OCI-LY7 (cell line): Measurements from ENCODE around the gene IFT57. TPM values are rescaled to one million over a fixed set of nuclear protein-coding genes. Genes with fewer than 3 reads are reported as not detected.

Experiments used
- BruUV-seq: library from RNA; stranded (reverse); fragments of 400-500 nt; replicated peaks from 2 replicates; lab custom pipeline; 2021; lab: Mats Ljungman, UMichigan
- CTCF ChIA-PET: fragments of 300-600 bp; sonication (Branson Sonifier 250); formaldehyde crosslinking; loops from one replicate; lab custom pipeline; 2022; ENCODE audit warnings: antibody characterized with exemption; ENCODE audit not compliant: unreplicated experiment; lab: Charles Lee
- POLR2A ChIA-PET: fragments of 300-600 bp; sonication (Branson Sonifier 250); formaldehyde crosslinking; loops from one replicate; lab custom pipeline; 2022; ENCODE audit warnings: antibody characterized with exemption; lab: Charles Lee
- DNase-seq: peaks from one replicate; pipeline ENCODE4 v3.0.0-alpha.2; 2015; ENCODE audit warnings: low spot score
- H2AFZ ChIP-seq: fragments of 200-600 bp; sonication (generic), shearing (Covaris generic); 2 replicates; pipeline ENCODE4 v1.6.1; 2014; ENCODE audit warnings: mild to moderate bottlenecking, antibody characterized with exemption, low read length, moderate library complexity
- H3K27ac ChIP-seq: fragments of 200-600 bp; sonication (generic); 2 replicates; pipeline ENCODE4 v1.5.1; 2014; ENCODE audit warnings: mixed run types, low read depth, mild to moderate bottlenecking, moderate library complexity, low read length, inconsistent platforms; ENCODE audit not compliant: poor library complexity, severe bottlenecking
- H3K36me3 ChIP-seq: fragments of 200-600 bp; sonication (generic); 2 replicates; pipeline ENCODE4 v1.6.1; 2014; ENCODE audit warnings: mild to moderate bottlenecking, antibody characterized with exemption, low read length, moderate library complexity, mixed read lengths; ENCODE audit not compliant: insufficient read depth
- H3K4me1 ChIP-seq: fragments of 200-600 bp; sonication (generic); 2 replicates; pipeline ENCODE4 v1.5.1; 2014; ENCODE audit warnings: mild to moderate bottlenecking, low read length; ENCODE audit not compliant: insufficient read depth, poor library complexity, severe bottlenecking
- H3K4me2 ChIP-seq: fragments of 200-600 bp; sonication (generic); 2 replicates; pipeline ENCODE4 v1.6.1; 2014; ENCODE audit warnings: mild to moderate bottlenecking, low read length
- H3K4me3 ChIP-seq: fragments of 200-600 bp; sonication (generic); 2 replicates; pipeline ENCODE4 v1.5.1; 2014; ENCODE audit warnings: mild to moderate bottlenecking, low read depth, low read length; ENCODE audit not compliant: poor library complexity, severe bottlenecking
- H3K79me2 ChIP-seq: fragments of 200-600 bp; sonication (generic); 2 replicates; pipeline ENCODE4 v1.6.1; 2016; ENCODE audit warnings: low read depth, mild to moderate bottlenecking, low read length, moderate library complexity, mixed read lengths; ENCODE audit not compliant: insufficient read depth
- H3K9me2 ChIP-seq: fragments of 200-600 bp; sonication (generic); 2 replicates; pipeline ENCODE4 v1.6.1; 2016; ENCODE audit warnings: mild to moderate bottlenecking, low read length, mixed read lengths; ENCODE audit not compliant: insufficient read depth
- H3K9me3 ChIP-seq: fragments of 200-600 bp; sonication (generic); 2 replicates; pipeline ENCODE4 v1.6.1; 2014; ENCODE audit warnings: mild to moderate bottlenecking, mixed run types, low read length, mixed read lengths
- H4K20me1 ChIP-seq: fragments of 200-600 bp; sonication (generic); 2 replicates; pipeline ENCODE4 v1.6.1; 2014; ENCODE audit warnings: mild to moderate bottlenecking, antibody characterized with exemption, low read length, moderate library complexity, mixed read lengths; ENCODE audit not compliant: insufficient read depth
- CTCF ChIP-seq: fragments of 200-600 bp; sonication (generic); conservative IDR thresholded peaks from 2 replicates; pipeline ENCODE4 v1.5.1; 2014; ENCODE audit warnings: mild to moderate bottlenecking, antibody characterized with exemption, low read length, moderate library complexity, mixed read lengths
- EZH2phosphoT487 ChIP-seq: fragments of 200-600 bp; sonication (generic); IDR thresholded peaks from 2 replicates; pipeline ENCODE4 v1.6.1; 2018; ENCODE audit warnings: low read depth, borderline replicate concordance, mild to moderate bottlenecking, mixed run types, antibody characterized with exemption, low read length, moderate library complexity, mixed read lengths
- intact Hi-C: fragments of 100-400 bp; cut with micrococcal nuclease; formaldehyde crosslinking; loops from one replicate; pipeline ENCODE4 v1.10.0; 2022; ENCODE audit not compliant: unreplicated experiment
- total RNA-seq, 2 experiments: library from RNA; depleted of rRNA in 1 of 2; stranded (reverse); fragments of >200 nt in 1 of 2; shearing (Covaris generic) in 1 of 2; gene quantifications; 2 replicates each; pipeline ENCODE4 v1.2.3, GENCODE V29; 2014 to 2022

Gene IFT57
- total RNA-seq, 2 experiments from 2014 or later = 44.1 to 68.2 TPM

GRCh38 chr3:108180194-108180593 is 42.0 kb downstream of the IFT57 start:
- Histone ChIP-seq H3K79me2 (no peaks in the 10 kb centered on the region), H3K4me3 (no peak overlapping the region), H3K9me2 (no peaks in the 10 kb centered on the region), H3K36me3 (peaks cover 6% of the 10 kb centered on the region), H3K4me2 (no peak overlapping the region), H2AFZ (no peak overlapping the region), H3K4me1 (no peaks in the 10 kb centered on the region), H3K9me3 (peaks cover 7% of the 10 kb centered on the region; the same call in 1 of the 2 replicates), H3K27ac (no peak overlapping the region), H4K20me1 (no peaks in the 10 kb centered on the region)
- intact Hi-C loops = no loop called here
- CTCF ChIA-PET = no interaction called here
- no TSS peak for BruUV-seq
- POLR2A ChIA-PET = no interaction called here
- no peak for DNase-seq
- TF ChIP-seq CTCF (no peak), EZH2phosphoT487 (no peak)

GRCh38 chr3:108178676-108179075 is 43.5 kb downstream of the IFT57 start:
- BruUV-seq = no TSS peak

More at GRCh38 chr3:108178676-108179075, 43.5 kb downstream of the IFT57 start:
- no peak for DNase-seq
- Histone ChIP-seq H3K4me3 (no peak overlapping the region), H3K36me3 (no peaks in the 10 kb centered on the region; the same call in 1 of the 2 replicates), H3K27ac (no peak overlapping the region), H2AFZ (no peak overlapping the region), H3K79me2 (no peaks in the 10 kb centered on the region), H4K20me1 (no peaks in the 10 kb centered on the region), H3K9me3 (no peaks in the 10 kb centered on the region), H3K4me2 (no peak overlapping the region), H3K4me1 (no peaks in the 10 kb centered on the region), H3K9me2 (no peaks in the 10 kb centered on the region)
- TF ChIP-seq EZH2phosphoT487 = no peak
- TF ChIP-seq CTCF = no peak
- intact Hi-C loops = no loop called here
- ChIA-PET CTCF (no interaction called here), POLR2A (interaction anchor here (0.6 to 1.7 kb wide), 2 partner anchors 8 to 16 kb away, joined by 3 to 4 read pairs; no protein-coding TSS in a partner anchor)
